Prostate gland (tissue), 2 donors: Measurements from ENCODE around the gene CCDC88B.

Source experiments
- CTCF ChIP-seq, 4 experiments: fragments of 200-600 bp in 2 of 4; fragments of 450-650 bp in 2 of 4; sonication (generic) in 2 of 4; IDR thresholded peaks; 1 replicate in 3 of 4; 2 replicates in 1 of 4; pipeline ENCODE4 v1.5.1; 2016 to 2019; ENCODE audit warnings: antibody characterized with exemption in 4 of 4, mild to moderate bottlenecking in 2 of 4, moderate library complexity in 2 of 4
- POLR2A ChIP-seq: fragments of 450-650 bp; IDR thresholded peaks from one replicate; pipeline ENCODE4 v1.6.1; 2016; ENCODE audit warnings: antibody characterized with exemption, mild to moderate bottlenecking
- POLR2AphosphoS5 ChIP-seq: sonication (generic); formaldehyde crosslinking; IDR thresholded peaks from one replicate; pipeline ENCODE4 v1.6.1; 2017; ENCODE audit warnings: antibody characterized with exemption

- TF ChIP-seq POLR2AphosphoS5 (no peak), CTCF (IDR thresholded peaks at IDR 0.05) (no peak), POLR2A (no peak)
Observed at GRCh38 chr11:64384028-64384737, 44.2 kb downstream of the CCDC88B start.
